NCI-H524 treated with DMSO at 0.1 percent for 48 hours (cell line): ENCODE results near the gene AVPI1.
A peak's percentile ranks its signal among the peaks of the same experiment; 100 is the strongest.

Experiments
- DNase-seq: peaks from one replicate; lab custom pipeline; 2025; lab: John Stamatoyannopoulos, UW

The AVPI1 gene, protein sequence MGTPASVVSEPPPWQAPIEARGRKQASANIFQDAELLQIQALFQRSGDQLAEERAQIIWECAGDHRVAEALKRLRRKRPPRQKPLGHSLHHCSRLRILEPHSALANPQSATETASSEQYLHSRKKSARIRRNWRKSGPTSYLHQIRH

DNA sequence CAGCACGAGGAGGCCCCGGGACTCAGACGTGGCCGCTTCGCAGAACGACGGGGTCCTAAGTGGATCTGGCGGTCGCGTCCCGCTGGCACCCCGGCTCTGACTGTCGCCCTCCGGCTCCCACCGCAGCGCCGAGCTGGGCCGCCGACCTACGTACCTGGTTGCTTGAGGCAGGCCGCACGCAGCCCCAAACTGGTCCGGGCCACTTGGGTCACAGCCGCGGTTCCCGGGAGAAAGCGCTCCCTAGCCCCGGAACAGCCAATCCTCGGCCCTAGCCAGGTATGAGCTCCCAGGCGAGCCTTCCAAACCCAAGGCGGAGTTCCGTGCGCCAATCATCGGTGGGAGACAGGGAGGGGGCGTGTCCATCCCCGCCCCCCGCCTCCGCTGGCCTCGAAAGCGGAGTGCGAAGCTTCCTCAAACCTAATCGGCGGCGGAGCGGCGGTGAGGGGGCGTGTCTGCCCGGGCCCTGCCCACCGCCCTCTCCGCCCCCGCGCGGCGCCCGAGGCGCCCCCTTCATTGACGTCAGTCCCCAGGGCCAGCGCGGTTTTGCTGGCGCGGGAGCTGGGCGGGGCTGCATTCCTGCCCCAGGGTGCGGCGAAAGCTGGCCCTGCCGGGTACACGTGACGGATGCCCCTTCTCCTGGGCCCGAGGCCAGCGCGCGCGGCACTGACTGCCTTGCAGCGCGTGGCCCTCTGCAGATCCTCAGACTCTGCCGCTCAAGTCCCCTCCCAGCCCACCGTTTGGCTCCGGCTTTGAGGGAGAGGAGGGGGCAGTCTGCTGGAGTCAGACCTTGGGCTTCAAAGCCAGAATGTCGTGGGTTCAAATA is at the start of gene AVPI1:
Gene AVPI1 (minus strand): TSS at position 280 of the 823 bp plus-strand sequence. CDS start 7,336 bp downstream, outside the sequence.
- DNase-seq: peak; percentile 40

DNA sequence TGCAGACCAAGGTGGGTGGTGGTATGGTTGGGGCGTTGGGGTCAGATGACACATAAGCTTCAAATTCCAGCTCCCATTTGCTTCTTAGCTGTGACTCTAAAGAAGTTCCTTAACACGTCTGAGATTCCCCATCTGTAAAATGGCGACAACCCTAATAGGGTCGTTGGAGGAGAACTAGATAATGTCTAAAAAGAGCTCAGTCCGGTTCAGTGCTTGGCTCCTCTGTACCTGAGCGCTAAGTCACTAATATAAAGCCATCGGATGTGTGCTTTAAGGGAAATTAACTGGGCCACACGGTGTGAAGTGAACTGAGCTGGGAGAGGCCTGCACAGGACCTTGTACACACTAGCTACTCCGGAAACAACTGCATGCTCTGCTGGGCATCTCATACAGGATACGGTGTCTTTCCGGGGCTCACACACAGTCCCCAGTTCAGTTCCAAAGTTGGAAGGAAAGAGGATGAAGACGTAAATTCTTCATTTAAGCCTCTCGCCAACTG is 49.4 kb upstream of the AVPI1 start:
- DNase-seq: no peak

DNA sequence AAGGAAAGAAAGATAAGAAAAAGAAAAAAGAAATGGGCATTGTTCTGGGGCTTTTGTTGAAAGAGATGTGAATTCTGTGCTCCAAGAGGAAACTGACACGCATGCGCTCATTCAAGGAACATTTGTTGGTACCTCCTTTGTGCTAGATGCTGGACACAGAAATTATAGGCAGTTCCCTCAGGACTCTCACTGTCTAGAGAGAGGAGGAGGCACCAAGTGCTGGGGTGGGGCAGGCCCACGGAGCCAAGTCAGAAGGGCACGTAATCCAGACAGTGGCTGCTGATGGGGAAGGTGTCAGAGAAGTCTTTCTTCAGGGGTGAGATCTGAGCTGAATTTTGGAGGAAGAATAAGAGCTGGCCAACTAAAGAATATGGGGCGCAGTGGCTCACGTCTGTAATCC is 47.0 kb upstream of the AVPI1 start:
- no peak for DNase-seq

DNA sequence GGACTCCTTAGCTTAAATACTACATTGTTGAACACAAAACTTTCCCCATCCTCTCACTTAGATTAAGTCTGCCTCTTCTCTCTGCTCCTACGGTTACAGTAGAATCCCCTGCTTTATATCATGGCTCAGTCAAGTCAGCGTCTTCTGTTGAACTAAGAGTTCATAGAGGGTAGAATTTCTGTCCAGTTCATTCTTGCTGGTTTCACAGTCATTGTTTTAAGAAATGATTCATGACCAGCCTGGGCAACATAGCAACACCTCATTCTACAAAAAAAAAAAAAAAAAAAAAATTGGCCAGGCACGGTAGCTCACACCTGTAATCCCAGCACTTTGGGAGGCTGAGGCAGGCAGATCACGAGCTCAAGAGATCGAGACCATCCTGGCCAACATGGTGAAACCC is 46.2 kb upstream of the AVPI1 start:
- DNase-seq: no peak

DNA sequence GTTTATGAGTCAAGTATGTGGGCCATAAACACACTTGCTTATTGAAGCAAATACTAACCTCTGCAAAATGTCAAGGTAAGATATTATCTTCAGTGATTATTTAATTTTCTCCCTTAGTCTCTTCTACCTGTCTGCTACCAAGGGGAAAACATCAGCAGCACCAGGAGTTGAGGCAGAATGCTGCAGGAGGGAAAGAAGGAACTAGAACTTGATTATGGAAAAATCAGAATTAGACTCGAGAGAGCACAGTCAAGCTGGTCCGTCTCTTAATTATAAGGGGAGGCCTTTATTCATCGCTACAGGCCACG is 45.0 kb upstream of the AVPI1 start:
- DNase-seq: no peak

DNA sequence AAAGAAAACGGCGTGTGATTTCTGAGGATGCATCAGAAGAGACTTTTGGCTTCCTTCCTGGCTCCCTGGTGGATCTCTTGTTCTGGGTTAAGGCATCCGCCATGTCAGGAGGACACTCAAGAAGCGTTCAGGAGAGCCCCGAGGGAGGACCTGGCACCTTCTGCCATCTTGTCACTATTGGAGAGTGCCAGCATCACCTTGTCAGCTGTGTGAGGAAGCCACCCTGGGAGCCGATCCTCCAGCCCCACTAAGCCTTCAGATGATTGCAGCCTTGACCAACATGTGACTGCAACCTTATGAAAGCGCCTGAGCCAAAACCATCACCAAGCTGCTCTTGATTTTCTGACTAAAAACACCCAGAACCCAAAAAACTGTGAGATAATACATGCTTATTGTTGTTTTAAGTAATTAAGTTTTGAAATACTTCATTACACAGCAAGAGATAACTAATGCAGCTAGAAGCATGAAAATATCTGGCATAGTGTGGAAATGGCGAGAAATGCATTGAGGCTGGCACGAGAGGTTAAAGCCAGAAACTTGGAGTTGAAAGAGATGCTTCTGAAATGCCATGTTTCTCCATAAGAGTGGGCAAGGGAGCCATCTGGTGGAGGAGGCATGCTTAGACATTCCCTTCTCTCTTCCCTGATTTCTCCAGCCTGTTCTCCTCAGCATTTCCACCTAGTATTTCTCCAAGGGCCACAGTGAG is 44.5 kb upstream of the AVPI1 start:
- no peak for DNase-seq

DNA sequence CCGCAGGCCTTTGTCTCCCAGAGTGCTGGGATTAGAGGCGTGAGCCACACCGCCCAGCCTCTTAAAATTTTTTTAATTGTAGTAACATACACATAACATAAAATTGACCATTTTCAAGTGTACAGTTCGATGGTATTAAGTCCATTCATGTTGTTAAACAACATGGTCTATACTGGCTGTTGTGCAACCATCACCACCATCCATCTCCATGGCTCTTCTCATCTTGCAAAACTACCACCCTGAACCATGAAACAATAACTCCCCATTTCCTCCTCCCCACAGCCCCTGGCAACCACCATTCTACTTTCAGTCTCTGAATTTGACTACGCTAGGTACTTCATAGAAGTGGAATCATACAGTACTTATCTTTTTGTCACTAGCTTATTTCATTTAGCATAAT is 42.0 kb upstream of the AVPI1 start:
- DNase-seq: no peak

DNA sequence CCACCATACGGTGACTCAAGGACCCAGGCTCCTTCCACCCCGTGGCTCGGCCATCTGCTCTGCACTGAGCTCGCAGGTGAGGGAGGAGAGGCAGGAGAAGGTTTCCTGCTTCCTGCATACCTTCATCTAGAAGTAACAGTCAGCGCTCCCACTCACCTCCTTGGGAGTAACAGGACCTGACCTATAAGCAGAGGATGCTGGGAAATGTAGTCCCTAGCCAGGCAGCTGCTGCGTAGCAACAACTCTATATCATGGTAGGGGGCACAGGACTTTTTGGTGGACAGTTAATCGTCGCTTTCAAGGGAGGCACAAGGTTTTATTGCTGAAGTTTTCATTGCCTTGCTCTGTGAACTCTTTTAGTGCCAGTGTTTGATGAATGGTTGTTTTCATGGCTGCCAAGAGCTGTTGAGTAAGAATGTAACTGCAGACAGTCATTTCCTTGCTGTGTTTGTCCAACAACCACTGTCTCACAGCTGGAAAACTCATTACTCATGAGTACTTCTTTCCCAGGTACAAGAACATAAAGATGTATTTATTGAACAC is 39.7 kb upstream of the AVPI1 start:
- DNase-seq: no peak

DNA sequence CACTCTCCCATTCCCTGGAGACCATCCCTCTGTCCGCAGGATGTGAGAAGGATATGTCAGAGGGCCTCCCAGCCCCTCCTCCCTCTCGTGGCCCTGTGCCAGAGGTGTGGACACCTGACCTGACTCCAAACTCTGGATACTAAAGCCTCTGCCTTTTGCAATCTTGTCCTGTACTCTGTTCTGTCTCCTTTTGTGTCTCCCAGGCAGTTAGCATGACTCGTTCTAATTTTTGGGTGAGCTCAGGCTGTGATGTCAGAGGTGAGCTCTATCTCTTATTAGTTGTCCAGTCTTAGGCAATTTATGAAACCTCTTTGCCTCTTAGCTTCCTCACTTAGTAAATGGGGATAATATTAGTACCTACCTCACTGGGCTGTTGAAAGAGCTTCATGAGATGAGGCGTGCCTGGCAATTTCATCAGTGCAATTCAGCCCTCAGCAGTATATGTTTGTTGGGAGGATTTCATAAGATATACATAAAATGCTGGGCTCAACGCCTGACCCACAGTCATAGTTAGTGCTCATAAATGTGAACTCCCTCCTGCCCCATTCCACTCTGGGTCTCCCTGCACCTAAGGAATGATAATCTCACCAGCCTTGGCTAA is 37.4 kb upstream of the AVPI1 start:
- DNase-seq: no peak

DNA sequence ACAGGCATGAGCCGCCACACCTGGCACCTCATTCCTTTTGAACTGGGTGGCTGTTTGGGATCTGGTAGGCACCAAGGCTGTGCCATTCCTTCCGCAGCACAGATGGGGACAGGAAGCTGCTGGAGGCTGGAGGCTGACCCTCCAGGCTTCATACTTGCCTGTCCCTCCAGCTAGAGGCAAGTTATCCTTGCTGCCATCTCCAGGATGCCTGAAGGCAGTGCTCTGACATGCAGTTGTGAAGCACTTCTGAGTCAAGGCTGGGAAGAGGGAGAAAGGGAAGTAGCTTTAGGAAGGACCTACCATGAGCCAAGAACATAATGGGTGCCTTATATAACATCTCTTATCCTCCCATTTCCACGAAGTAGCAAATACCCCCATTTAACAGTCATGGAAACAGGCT is 36.0 kb upstream of the AVPI1 start:
- DNase-seq: no peak

DNA sequence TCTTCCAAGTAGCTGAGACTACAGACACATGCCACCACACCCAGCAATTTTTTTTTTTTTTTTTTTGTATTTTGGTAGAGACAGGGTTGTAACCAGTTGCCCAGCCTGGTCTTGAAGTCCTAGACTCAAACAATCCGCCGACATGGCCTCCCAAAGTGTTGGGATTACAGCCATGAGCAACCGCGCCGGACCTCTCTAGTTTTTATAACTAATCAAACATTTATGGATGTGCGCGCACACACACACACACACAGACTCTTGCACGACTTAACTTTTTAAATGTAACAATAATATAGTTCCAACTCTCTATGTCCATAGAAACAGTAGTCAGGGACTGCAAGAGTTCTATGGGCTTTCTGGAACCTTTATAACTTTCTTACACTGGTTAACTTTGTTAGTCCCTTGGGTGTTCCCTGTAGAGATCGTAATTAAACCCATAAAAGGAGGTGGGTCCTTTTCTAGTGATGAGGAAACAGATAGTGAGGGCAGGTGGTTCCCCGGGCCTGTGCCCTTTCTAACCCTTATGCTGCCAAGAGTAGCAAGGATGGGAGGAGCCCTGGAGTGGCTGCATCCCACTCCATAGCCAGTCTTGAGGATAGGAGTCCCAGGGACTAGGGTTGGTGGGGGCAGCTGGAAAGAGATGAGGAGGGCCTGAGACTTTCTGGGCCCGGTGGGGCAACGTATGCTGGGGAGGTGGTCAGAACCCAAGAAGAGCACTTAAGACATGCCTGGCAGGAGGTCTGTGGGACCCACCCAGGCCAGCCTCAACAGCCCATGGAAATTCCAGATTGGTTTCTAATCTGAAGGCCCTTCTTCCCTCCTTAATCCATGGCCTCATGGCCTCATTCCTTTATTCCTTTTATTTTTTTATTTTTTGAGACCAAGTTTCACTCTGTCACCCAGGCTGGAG is 35.1 kb upstream of the AVPI1 start:
- no peak for DNase-seq

DNA sequence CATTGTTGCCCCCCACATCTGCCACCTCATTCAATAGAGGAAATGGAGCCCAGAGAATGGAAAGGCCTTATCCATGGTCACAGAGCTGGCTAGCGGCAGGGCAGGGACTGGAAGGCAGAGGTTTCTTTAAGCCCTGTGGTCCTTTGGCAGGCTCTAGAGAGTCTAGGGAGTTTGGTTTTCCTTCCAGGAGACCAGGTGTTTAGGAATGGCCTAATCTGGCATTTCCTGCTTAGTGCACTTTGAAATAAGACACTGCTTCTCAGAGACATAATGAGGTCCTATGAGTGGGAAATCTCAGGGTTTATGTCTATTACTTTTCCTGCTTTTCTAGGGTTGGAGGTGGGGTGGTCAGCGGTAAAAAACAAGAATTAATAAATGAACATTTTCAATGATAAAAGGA is 32.6 kb upstream of the AVPI1 start:
- DNase-seq: no peak

DNA sequence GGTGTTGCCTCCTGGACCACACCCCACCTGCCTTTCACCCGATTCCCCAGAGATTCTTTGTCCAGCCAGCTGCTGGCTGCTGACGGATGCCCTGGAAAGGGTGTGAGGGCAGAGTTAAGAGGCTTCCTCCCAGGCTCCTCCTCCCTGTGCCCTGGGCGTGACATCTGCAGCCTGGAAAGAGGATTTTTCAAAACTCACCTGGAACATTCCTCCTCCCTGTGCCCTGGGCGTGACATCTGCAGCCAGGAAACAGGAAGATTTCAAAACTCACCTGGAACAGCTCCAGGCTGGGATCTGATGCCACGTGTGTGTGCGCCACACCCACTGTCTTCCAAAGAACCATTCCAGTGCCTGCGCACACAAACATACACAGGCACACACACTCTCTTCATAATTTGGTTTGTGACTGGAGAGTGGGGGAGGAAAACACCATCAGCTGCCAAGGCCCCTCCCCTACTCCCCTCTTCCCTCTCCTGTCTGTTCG is 31.7 kb upstream of the AVPI1 start:
- no peak for DNase-seq

DNA sequence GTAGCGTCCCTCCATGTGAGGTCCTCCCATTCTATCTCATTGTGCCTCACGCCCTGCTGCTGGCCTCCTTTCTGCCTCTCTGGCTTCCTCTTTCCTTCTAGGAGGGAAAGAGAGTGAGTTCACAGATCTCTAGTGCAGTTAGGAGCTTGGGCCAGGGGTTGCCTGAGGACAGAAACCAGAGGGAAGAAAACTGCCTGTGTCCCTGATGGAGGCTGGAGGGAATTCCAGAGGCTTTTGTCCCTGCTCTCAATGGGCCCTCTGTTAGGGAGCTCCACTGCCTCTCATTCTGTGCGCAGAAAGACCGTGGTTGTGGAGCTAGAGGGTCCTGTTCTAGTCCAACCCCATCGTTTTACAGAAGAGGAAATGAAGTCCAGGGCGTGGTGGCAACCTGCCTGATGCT is 31.1 kb upstream of the AVPI1 start:
- DNase-seq: no peak

DNA sequence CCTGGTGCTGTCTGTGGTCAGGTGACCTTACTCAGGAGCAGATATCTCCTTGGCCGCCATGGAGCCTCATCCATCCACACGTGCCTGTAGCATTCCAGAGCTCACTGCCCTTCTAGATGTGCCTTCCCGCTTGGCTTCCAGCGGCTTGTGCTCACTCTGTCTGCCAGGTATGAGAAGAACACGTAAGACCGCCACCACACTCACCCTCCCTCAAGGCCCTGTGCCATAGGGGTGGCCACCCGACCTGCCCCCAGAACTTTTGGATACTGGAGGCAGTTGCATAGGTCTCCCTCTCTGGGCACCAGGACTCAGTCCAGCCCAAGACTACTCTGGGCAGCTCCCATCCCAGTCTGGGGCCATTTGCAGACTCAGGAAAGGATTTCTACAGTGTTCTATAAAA is 30.6 kb upstream of the AVPI1 start:
- DNase-seq: no peak

DNA sequence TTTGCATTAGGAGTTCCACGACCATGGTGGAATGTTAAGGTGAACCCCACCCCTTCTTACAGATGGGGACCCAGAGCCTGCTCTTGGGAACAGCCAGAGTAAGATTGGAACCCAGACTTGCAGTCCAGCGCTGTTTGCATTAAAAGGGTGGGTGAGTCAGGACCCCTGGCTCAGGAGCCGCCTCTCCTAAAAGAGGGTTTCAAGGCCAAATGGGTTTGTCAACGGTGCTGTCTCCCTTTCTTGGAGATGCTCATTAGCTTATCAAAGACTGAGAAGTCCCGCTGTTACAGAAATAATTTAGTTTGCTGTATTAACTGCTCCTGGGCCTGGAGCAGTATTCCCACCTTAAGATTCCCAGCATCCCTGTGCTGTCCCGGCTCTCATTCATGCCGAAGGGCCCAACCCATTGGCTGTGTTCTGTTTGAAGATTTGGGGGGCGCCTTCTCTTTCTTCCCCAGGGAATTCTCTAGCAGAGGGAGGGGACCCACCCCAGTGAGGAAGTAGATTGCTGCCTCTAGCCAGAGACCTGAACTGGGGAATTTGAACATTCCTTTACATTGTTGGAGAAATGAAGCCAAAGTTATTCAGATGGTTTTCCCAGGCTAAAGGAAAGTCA is 28.3 kb upstream of the AVPI1 start:
- DNase-seq: no peak

DNA sequence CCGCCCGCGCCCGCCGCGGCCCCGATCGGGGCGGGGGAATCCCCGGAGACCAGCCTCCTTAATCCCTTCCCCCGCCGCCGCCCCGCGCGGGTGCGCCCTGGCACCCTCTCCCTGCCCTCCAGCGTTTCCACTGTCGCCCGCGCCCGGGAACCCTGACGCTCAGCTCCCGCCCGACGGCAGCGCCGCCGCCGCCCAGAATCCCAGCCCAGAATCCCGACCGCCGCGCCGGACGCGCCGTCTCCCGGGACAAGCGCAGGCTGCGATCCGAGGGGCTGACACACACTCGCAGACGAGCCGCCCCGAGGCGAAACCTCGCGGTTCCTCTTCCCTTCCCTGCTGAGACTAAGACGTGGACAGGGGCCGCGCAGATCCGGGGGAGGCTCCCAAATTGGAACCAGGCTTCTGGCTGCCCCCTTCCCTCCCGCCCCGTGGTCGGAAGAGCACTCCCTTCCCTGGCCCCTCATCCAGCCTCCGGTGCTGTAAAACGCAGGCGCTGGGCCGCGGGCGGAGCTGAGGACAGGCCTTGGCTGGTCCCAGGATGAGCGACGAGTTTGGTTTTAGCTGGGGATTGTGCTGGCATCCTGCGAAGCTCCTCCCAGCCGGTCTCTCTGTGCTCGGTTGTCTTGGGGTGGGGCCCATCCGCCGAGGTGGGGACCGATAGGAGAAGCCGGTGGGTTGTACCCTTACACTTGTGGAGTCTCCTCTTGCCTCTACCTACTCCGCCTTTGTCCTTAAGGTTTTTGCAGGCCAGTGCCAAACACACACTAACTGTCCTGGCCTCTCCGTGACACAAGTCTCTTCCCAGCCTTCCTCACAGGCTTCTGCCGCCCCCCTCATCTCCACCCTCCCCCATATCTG is 27.6 kb upstream of the AVPI1 start:
- DNase-seq: no peak

DNA sequence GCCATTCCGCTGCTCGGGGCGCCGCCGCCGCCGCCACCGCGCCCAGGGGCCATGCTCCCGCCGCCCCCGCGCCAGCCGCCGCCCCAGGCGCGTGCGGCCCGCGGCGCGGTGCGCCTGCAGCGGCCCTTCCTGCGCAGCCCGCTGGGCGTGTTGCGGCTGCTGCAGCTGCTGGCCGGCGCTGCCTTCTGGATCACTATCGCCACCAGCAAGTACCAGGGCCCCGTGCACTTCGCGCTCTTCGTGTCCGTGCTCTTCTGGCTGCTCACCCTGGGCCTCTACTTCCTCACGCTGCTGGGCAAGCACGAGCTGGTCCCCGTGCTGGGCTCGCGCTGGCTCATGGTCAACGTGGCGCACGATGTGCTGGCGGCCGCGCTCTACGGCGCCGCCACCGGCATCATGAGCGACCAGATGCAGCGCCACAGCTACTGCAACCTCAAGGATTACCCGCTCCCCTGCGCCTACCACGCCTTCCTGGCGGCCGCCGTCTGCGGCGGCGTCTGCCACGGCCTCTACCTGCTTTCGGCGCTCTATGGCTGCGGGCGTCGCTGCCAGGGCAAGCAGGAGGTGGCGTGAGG is 26.9 kb upstream of the AVPI1 start:
- DNase-seq: no peak

DNA sequence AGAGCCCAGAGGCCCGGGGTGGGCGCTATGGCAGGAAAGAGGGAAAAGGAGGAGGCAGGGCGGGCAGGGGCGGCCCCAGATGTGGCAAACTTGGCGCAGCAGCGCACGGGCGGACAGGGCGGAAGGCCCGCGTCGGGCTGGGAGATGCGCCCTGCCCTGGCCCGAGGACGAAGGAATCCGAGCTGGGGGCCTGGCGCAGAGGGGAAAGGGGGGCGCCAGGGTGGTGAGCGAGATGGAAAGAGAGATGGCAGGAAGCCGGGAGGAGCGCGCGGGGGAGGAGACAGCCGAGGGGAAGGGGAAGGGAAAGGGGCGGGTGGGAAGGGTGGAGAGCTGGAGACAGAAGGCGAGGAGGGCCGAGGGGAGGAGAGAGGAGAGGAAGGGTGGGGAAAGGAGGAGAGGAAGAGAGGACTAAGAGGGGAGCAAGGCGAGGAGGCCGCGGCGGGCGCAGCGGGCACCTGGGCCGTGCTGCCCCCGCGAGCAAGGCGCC is 26.3 kb upstream of the AVPI1 start, which contains the start of gene MARVELD1:
Gene MARVELD1 (plus strand): TSS at position 392 of the 487 bp plus-strand sequence. CDS start 147 bp downstream, outside the sequence.
- no peak for DNase-seq
